ENCODE data around the gene EHF. TPM values are rescaled to one million over a fixed set of nuclear protein-coding genes. Genes with fewer than 3 reads are reported as not detected.
"Not testable (repeated sequence)": the region's sequence is repeated elsewhere in the genome, so short reads cannot be mapped to it uniquely, and the experiment has no call there.

Gene EHF
- total and polyA plus RNA-seq, 2 donors (not counting 1 experiment from before 2014, with no cell fraction given), result 0.51 TPM; not detected in 1

DNA sequence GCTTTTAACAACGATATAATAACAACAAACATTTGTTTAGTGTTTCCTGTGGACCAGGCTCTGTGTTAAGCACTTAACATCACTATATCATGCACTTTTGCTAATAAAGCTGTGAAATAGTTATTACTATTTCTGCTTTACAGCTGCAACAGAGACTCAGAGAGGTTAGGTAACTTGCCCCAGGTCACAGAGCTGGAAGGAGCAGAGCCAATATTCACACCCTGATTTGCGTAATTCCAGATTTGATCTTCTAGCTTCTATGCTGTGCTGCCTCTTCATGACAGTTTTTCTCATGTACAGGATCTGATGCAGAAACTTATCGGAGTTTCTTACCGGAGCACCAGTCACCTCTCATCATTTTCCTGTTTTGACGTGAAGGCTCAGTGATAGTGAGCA is 33.6 kb upstream of the EHF start:
- Histone ChIP-seq H3K9ac (ENCODE audit: insufficient read depth, low read length) (no peak overlapping the region), H3K79me2 (ENCODE audit: control insufficient read depth, insufficient read depth, low read length) (no peaks in the 10 kb centered on the region), H3K27me3 (ENCODE audit: control insufficient read depth, insufficient read depth, low read length) (no peaks in the 10 kb centered on the region), H3K36me3 (ENCODE audit: control insufficient read depth, insufficient read depth, low read length) (no peaks in the 10 kb centered on the region), H2AFZ (ENCODE audit: low read length) (no peak overlapping the region), H4K20me1 (ENCODE audit: control insufficient read depth, extremely low read depth, insufficient read depth, low read length) (no peaks in the 10 kb centered on the region), H3K4me3 (replicated peaks in 1 of 4; ENCODE audit: control extremely low read depth in 1 of 4, insufficient read depth in 1 of 4, low read depth in 3 of 4, low read length in 4 of 4) (no peak overlapping the region), H3K27ac (ENCODE audit: insufficient read depth, low read length) (no peak overlapping the region), H3K4me1 (ENCODE audit: control insufficient read depth, extremely low read depth, insufficient read depth, low read length) (peaks cover 5% of the 10 kb centered on the region), H3K9me3 (ENCODE audit: control insufficient read depth, insufficient read depth, low read depth, low read length) (no peaks in the 10 kb centered on the region), H3K4me2 (ENCODE audit: extremely low read depth, insufficient read depth, low read length) (no peak overlapping the region)
- DNase-seq (ENCODE audit: low read depth in 2 of 2), result peak in 1 of 2 donors; percentile 28
- TF ChIP-seq CTCF (conservative IDR thresholded peaks at IDR 0.05 in 1 of 2, IDR thresholded peaks at IDR 0.05 in 1 of 2; ENCODE audit: low read depth in 1 of 2, low read length in 2 of 2), result no peak
- no peak for TF ChIP-seq EZH2 (IDR thresholded peaks at IDR 0.05; ENCODE audit: low read length, missing control alignments)

DNA sequence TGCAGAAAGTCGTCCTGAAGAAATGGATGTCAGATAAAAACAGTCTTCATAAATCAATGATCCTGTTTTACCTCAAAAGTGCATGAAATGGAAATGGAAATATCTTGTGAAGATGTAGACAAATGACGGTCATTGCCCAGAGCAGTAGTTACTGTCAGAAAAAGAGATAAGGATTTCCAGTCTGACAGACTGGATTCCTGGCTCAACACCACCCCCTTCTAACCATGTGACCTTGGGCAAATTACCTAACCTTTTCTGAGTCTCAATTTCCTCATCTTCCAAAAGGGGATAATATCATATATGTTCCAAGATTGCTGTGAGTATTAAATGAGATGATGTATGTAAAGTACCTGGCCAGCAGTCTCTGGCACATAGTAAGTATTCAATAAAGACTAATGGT is 32.9 kb upstream of the EHF start:
- TF ChIP-seq CTCF (conservative IDR thresholded peaks at IDR 0.05 in 1 of 2, IDR thresholded peaks at IDR 0.05 in 1 of 2; ENCODE audit: low read depth in 1 of 2, low read length in 2 of 2), result no peak
- no peak for TF ChIP-seq EZH2 (IDR thresholded peaks at IDR 0.05; ENCODE audit: low read length, missing control alignments)
- no peak overlapping the region for H3K4me3 ChIP-seq (replicated peaks in 1 of 4; ENCODE audit: control extremely low read depth in 1 of 4, insufficient read depth in 1 of 4, low read depth in 3 of 4, low read length in 4 of 4)
- no peaks in the 10 kb centered on the region for H3K27me3 ChIP-seq (ENCODE audit: control insufficient read depth, insufficient read depth, low read length)
- no peak overlapping the region for H3K9ac ChIP-seq (ENCODE audit: insufficient read depth, low read length)
- no peak for DNase-seq (ENCODE audit: low read depth in 2 of 2)
- H3K4me2 ChIP-seq (ENCODE audit: extremely low read depth, insufficient read depth, low read length), result no peak overlapping the region
- no peak overlapping the region for H2AFZ ChIP-seq (ENCODE audit: low read length)
- H3K4me1 ChIP-seq (ENCODE audit: control insufficient read depth, extremely low read depth, insufficient read depth, low read length), result peaks cover 5% of the 10 kb centered on the region
- no peaks in the 10 kb centered on the region for H3K9me3 ChIP-seq (ENCODE audit: control insufficient read depth, insufficient read depth, low read depth, low read length)
- H3K36me3 ChIP-seq (ENCODE audit: control insufficient read depth, insufficient read depth, low read length), result no peaks in the 10 kb centered on the region
- no peaks in the 10 kb centered on the region for H4K20me1 ChIP-seq (ENCODE audit: control insufficient read depth, extremely low read depth, insufficient read depth, low read length)
- H3K27ac ChIP-seq (ENCODE audit: insufficient read depth, low read length), result no peak overlapping the region
- H3K79me2 ChIP-seq (ENCODE audit: control insufficient read depth, insufficient read depth, low read length), result no peaks in the 10 kb centered on the region

- TF ChIP-seq EZH2 (IDR thresholded peaks at IDR 0.05; ENCODE audit: low read length, missing control alignments) (no peak), CTCF (conservative IDR thresholded peaks at IDR 0.05 in 1 of 2, IDR thresholded peaks at IDR 0.05 in 1 of 2; ENCODE audit: low read depth in 1 of 2, low read length in 2 of 2) (no peak)
- no peak for DNase-seq (ENCODE audit: low read depth in 2 of 2)
- Histone ChIP-seq H3K9me3 (ENCODE audit: control insufficient read depth, insufficient read depth, low read depth, low read length) (no peaks in the 10 kb centered on the region), H3K4me1 (ENCODE audit: control insufficient read depth, extremely low read depth, insufficient read depth, low read length) (peaks cover 5% of the 10 kb centered on the region), H4K20me1 (ENCODE audit: control insufficient read depth, extremely low read depth, insufficient read depth, low read length) (no peaks in the 10 kb centered on the region), H3K36me3 (ENCODE audit: control insufficient read depth, insufficient read depth, low read length) (no peaks in the 10 kb centered on the region), H3K79me2 (ENCODE audit: control insufficient read depth, insufficient read depth, low read length) (no peaks in the 10 kb centered on the region), H3K4me3 (replicated peaks in 1 of 4; ENCODE audit: control extremely low read depth in 1 of 4, insufficient read depth in 1 of 4, low read depth in 3 of 4, low read length in 4 of 4) (no peak overlapping the region), H3K27me3 (ENCODE audit: control insufficient read depth, insufficient read depth, low read length) (no peaks in the 10 kb centered on the region), H3K4me2 (ENCODE audit: extremely low read depth, insufficient read depth, low read length) (no peak overlapping the region), H3K27ac (ENCODE audit: insufficient read depth, low read length) (no peak overlapping the region), H3K9ac (ENCODE audit: insufficient read depth, low read length) (no peak overlapping the region), H2AFZ (ENCODE audit: low read length) (no peak overlapping the region)
Measured at GRCh38 chr11:34588701-34589100, 32.2 kb upstream of the EHF start.

DNA sequence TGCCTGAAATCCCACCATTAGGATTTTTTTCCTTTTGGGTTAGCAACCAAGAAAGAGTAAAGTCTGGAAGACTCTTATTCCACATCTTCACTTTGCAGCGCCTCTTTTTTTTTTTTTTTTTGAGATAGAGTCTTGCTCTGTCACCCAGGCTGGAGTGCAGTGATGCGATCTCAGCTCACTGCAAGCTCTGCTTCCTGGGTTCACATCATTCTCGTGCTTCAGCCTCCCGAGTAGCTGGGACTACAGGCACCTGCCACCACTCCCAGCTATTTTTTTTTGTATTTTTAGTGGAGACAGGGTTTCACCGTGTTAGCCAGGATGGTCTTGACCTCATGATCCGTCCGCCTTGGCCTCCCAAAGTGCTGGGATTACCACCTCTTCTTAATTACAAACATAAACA is 31.7 kb upstream of the EHF start:
- H3K9me3 ChIP-seq (ENCODE audit: control insufficient read depth, insufficient read depth, low read depth, low read length); H3K4me3 ChIP-seq (replicated peaks in 1 of 4; ENCODE audit: control extremely low read depth in 1 of 4, insufficient read depth in 1 of 4, low read depth in 3 of 4, low read length in 4 of 4); H3K36me3 ChIP-seq (ENCODE audit: control insufficient read depth, insufficient read depth, low read length); H3K27me3 ChIP-seq (ENCODE audit: control insufficient read depth, insufficient read depth, low read length); DNase-seq (ENCODE audit: low read depth in 2 of 2); H3K4me1 ChIP-seq (ENCODE audit: control insufficient read depth, extremely low read depth, insufficient read depth, low read length); H3K9ac ChIP-seq (ENCODE audit: insufficient read depth, low read length); H3K79me2 ChIP-seq (ENCODE audit: control insufficient read depth, insufficient read depth, low read length); H3K27ac ChIP-seq (ENCODE audit: insufficient read depth, low read length); H4K20me1 ChIP-seq (ENCODE audit: control insufficient read depth, extremely low read depth, insufficient read depth, low read length); H3K4me2 ChIP-seq (ENCODE audit: extremely low read depth, insufficient read depth, low read length); H2AFZ ChIP-seq (ENCODE audit: low read length): not testable (repeated sequence)

Measured in fibroblast of lung (primary cell).